NOMO-1 treated with DMSO at 0.1 percent for 48 hours (cell line): ENCODE data around the gene ULBP1.
"Not testable (repeated sequence)": the region's sequence is repeated elsewhere in the genome, so short reads cannot be mapped to it uniquely, and the experiment has no call there.

Experiments used
- DNase-seq: peaks from one replicate; lab custom pipeline; 2025; ENCODE audit not compliant: unreplicated experiment; lab: John Stamatoyannopoulos, UW

ULBP1 gene

DNA sequence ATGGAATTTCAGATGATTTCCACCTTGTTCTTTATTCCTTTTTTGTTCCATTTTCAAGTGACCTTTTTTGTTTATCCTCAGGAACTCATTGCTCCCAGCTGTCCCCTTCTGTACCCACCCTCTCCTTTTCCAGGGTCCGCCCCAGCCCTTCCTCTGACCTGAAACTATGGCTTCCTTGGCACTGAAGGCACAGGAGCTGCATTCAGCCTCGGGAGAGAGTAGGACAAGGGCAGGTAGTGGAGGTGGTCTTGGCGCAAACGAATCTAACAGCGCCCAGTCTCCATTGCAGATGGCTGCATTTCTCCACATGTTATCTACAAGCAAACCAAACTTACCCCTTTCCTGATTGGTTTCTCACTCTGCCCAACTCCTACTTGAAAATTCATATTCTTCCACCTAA lies 30.7 kb upstream of the ULBP1 start:
- DNase-seq = no peak

- no peak for DNase-seq
Measured at GRCh38 chr6:149933461-149933860, 30.3 kb upstream of the ULBP1 start.

DNA sequence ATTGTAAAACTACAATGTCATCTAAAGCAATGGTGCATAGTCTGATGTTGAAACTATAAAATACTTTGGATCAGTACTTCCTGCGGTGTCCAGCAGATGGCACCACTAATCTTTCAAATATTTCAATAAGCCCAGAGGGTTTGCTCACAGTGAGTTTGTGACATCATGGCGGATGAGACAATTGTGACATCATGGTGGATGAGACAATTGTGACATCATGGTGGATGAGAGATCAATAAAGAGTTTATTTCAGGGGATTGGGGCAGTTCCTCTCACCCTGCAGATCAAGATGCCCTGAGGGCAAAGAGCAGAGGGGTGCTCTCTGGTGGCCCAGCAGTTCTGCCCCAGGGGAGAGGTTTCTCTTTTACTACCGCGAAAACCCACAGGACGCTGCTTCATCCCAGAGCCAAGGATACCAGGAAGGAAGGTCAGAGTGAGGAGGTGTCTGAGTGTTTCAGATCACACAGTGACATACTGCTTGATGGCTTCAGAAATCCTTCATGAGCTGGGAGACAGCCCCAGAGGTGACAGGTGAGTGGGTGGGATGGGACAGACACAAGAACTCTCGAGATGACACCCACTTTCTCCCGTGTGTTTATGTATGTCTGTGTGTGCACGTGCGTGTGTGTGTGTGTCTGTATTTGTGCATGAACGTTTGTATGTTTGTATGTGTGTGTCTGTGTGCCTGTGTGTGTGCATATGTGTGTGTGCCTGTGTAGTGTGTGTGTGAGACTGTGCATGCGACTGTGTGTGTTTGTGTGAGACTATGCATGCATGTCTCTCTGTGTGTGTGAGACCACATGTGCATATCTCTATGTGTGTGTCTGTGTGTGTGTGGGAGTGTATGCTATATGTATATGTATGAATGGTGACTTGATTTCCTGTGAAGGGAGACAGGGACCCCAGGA lies 29.2 kb upstream of the ULBP1 start:
- peak; percentile 70 for DNase-seq

DNA sequence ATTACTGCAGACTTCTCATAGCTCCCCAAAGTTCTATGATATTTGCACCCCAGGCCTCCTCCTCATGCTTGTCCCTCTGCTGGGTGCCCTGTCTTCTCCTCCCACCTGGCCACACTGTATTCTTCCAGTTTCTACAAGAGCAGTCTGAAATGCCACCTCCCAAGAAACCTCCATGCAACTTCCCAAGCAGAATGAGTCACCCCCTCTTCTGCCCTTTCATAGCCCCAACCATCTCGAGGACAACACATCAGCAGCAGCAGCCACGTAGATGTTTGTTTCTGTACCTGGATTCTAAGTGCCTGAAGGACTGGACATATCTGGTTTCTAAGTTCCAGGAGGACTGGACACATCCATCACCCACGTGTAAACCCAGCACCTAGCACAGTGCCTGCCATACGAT lies 28.5 kb upstream of the ULBP1 start:
- no peak for DNase-seq

GRCh38 chr6:149935668-149936067 lies 28.1 kb upstream of the ULBP1 start:
- DNase-seq = no peak

- DNase-seq = no peak
Measured at GRCh38 chr6:149936743-149937142, 27.0 kb upstream of the ULBP1 start.

GRCh38 chr6:149938013-149938570 lies 25.7 kb upstream of the ULBP1 start:
- DNase-seq = not testable (repeated sequence)

DNA sequence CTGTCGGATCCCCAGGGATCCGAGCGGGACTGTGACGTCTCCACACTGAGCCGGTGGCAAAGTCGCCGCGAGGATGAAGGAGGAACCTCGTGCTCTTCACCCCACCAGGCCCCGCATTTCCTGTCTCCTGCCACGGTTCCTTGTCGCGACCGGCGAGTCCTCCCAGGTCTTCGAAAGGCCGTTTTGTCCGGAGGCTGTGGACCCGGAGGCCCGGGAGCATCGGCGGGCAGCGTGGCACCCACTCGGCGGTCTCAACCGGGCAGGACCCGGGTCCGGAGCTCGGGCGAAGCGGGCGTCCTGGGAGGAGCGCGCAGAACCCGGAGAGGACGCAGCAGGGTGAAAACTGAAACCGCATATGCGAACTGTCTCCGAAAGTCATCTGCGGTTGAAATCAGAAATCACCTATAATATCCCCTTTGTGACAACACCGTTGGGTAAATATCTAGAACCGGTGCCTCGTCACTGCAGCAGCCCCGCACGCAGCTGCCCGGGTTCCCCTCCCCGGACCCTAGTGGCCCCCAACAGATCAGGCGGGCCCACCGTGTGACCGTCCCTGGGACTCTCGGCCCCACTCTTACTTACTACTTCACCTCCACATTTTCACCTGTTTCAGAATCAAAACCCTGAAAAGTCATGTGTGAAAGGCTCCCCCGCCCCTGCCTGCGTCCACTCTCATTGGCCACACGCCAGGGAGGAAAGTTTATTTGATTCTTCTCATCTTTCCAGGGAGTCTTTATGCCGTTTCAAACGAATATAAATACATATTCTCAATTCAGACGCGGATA lies 25.0 kb upstream of the ULBP1 start:
- DNase-seq = peak; percentile 14

DNA sequence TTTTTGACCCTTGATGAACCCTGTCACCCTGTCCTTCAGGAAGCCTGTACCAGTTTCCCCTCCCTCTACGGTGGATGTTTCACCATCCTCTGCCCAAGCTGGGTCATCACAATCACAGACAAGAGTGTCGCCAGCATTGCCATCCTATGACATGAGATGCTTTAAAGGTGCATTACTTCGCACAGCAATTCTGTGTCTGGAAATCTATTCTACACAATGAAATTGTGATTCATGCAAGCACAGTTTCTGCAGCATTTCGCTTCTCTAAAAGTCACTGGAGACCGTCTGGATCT lies 24.4 kb upstream of the ULBP1 start:
- DNase-seq = no peak

GRCh38 chr6:149939909-149940671 lies 23.7 kb upstream of the ULBP1 start:
- DNase-seq = no peak

- no peak for DNase-seq
Measured at GRCh38 chr6:149940672-149940982, 23.1 kb upstream of the ULBP1 start.

DNA sequence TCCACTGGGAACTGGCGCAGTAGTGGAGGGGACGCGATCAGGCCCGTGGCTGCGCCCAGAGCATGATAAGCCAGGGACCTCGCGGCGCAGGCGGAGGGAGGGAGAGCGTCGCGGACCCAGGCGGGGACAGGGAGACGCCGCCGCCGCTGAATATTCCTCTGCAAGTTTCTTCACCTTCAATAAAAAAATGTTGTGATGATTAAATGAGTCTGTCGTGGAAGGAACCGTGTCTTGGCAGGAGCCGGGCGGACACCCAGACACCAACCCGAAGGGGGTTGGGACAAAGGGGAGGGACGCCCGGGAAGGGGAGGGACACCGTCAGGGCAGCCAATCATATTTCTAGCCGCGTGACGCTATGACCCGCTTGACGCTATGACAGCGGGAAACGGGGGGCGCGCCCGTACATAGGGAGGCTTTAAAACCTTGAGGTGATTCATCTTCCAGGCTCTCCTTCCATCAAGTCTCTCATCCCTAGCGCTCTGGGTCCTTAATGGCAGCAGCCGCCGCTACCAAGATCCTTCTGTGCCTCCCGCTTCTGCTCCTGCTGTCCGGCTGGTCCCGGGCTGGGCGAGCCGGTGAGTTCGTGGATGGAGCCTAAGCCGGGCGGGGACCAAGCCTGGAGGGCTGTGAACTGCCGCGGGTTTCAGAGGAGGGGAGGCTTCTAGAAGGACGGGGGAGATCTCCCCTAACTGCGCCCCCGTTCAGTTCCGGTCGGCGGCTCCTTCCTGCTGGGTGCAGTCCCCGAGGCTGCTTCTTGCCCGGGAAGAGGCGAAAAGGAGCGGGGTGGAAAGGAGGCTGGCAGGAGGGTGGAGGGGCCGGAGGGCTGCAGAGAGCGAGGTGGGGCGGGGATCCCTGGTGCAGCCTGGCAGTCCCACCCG lies 21.9 kb upstream of the ULBP1 start, which contains the start of gene ULBP2:
ULBP2 (plus strand) TSS at position 432 of the 878 bp plus-strand sequence; CDS start at position 491, 59 bp downstream.
- peak; percentile 91 for DNase-seq

DNA sequence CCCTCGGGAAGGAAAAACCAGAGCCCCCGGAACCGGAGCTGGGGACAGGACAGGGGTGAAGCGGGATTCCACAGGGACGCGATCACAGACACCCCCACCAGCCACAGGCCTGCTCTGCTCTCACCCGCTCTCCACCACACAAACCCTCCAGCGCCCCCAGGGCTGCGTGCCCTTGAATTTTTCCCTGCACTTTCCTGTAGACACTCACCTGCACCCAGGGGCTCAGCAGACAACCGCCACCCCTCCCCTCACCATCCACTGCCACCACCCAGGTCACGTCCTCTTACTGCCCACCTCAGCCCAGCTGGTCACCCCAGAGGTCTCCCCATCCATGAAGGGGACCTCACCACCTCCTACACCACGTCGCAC lies 21.3 kb upstream of the ULBP1 start:
- DNase-seq = no peak

DNA sequence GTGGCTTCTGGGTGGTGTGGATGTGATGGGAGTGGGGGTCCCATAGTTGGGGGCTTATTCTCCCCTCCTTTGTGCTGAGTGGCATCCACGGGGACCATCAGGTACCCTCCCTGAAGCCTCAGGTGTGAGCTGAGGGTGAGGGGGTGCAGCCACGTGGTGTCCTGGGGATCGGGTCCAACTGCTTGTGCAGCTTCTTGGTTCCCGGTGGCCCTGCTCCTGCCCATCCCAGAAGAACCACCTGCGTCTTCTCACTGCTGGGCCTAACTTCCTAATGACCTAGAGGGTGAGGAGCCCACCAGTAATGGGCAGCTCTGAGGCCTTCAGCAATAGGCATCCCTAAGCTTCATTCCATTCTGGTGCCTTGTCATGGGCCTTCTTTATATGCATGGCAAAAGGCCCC lies 20.4 kb upstream of the ULBP1 start:
- not testable (repeated sequence) for DNase-seq

DNA sequence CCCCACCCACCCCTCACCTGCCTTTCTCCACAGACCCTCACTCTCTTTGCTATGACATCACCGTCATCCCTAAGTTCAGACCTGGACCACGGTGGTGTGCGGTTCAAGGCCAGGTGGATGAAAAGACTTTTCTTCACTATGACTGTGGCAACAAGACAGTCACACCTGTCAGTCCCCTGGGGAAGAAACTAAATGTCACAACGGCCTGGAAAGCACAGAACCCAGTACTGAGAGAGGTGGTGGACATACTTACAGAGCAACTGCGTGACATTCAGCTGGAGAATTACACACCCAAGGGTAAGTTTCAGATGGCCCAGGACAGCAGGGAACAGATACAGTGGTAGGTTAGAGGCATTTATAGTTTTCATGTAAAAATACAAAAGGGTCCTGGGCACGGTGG lies 18.5 kb upstream of the ULBP1 start:
- not testable (repeated sequence) for DNase-seq

DNA sequence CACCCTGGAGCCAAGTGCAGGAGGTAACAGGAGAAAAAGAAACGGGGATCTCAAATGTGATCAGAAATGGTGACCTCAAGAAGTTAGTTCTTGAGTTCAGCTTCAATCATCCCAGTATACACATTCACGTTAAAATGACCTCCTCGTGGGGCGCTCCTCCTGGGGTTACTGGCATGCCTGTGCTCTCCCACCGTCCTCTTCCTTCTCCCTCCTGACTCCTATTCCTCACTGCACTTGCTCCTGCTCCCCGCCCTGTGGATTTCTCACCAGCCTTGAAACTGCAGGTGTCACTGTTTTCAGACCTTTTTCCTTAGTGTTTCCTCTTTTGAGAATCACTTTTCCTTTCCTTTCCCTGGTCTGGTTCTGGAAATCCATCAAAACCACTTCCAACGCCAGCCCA lies 17.1 kb upstream of the ULBP1 start:
- not testable (repeated sequence) for DNase-seq

DNA sequence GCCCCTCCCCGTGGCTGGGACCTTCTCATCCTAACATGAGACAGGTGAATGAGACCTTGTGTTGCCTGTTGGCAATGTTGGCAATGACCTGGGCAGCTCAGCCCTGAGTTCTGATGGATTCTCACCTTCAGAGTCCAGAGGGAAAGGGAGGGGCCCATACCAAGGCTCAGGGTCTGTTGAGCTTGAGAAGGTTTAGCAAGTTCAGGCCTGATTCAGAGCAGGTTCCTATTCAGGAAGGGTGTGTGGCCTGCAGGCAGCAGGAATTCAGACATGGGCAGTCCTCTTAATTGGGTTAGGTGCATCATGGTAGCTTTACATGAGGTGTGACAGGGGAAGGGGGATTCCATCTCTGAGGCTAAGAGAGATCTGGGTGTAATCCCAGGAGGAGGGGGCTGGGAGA lies 16.2 kb upstream of the ULBP1 start:
- DNase-seq = not testable (repeated sequence)

GRCh38 chr6:149948011-149948410 lies 15.7 kb upstream of the ULBP1 start:
- no peak for DNase-seq

DNA sequence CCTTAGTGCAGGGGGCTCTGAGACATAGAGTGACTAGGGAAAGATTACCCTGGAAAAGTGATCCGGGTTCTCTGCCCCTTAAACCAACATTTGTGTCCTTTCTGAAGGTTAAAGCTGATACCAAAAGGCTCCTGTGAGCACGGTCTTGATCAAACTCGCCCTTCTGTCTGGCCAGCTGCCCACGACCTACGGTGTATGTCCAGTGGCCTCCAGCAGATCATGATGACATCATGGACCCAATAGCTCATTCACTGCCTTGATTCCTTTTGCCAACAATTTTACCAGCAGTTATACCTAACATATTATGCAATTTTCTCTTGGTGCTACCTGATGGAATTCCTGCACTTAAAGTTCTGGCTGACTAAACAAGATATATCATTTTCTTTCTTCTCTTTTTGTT lies 15.1 kb upstream of the ULBP1 start:
- no peak for DNase-seq

DNA sequence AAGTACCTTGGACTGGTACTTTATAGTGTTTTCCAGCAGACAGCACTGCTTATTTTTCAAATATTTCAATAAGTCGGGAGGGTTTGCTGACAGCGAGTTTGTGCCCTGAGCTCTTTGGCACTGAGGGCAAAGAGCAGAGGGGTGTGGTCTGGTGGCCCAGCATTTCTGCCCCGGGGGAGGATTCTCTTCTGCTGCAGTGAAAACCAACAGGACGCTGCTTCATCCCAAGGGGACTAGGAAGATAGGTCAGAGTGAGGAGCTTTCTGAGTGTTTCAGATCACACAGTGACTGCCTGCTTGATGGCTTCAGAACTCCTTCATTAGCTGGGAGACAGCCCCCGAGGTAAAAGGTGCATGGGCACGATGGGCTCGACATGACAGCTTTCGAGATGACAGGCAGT lies 13.3 kb upstream of the ULBP1 start:
- DNase-seq = no peak
